ENCODE data around the gene FOXL3. TPM values are rescaled to one million over a fixed set of nuclear protein-coding genes. Genes with fewer than 3 reads are reported as not detected.

Gene FOXL3
- total RNA-seq, 1 donor from 2014 or later: not detected

DNA sequence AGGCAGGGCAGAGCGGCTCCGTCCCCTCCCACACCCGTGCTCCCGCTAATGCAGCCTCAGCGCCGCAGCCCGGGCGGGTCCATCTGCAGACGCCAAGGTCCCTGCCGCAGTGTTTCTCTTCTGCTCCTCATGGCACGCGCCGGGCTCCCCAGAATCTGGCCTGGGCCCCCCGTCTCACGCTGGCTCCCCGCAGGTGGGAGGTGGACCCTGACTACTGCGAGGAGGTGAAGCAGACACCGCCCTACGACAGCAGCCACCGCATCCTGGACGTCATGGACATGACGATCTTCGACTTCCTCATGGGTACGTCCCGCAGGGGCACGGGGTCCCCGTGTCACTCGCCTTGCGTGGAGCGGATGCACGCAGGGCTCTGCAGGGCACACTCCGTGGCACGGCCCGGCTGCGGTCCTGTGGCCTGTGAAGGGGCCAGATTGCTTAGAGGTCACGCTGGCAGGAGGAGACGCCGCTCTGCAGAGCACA, 33.5 kb upstream of the FOXL3 start:
- Mint-ChIP-seq H3K9me3 (no peaks in the 10 kb centered on the region), H3K4me3 (no peak overlapping the region), H3K4me1 (no peaks in the 10 kb centered on the region), H3K27me3 (ENCODE audit: low read depth) (no peaks in the 10 kb centered on the region), H3K27ac (ENCODE audit: unreplicated experiment) (peak overlapping the region; percentile 75), H3K36me3 (ENCODE audit: low read depth) (peaks cover 8% of the 10 kb centered on the region)
- no peak for DNase-seq (ENCODE audit: low read depth, low spot score)
- TF ChIP-seq, protein P1, sequence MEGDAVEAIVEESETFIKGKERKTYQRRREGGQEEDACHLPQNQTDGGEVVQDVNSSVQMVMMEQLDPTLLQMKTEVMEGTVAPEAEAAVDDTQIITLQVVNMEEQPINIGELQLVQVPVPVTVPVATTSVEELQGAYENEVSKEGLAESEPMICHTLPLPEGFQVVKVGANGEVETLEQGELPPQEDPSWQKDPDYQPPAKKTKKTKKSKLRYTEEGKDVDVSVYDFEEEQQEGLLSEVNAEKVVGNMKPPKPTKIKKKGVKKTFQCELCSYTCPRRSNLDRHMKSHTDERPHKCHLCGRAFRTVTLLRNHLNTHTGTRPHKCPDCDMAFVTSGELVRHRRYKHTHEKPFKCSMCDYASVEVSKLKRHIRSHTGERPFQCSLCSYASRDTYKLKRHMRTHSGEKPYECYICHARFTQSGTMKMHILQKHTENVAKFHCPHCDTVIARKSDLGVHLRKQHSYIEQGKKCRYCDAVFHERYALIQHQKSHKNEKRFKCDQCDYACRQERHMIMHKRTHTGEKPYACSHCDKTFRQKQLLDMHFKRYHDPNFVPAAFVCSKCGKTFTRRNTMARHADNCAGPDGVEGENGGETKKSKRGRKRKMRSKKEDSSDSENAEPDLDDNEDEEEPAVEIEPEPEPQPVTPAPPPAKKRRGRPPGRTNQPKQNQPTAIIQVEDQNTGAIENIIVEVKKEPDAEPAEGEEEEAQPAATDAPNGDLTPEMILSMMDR (conservative IDR thresholded peaks at IDR 0.05): no peak

DNA sequence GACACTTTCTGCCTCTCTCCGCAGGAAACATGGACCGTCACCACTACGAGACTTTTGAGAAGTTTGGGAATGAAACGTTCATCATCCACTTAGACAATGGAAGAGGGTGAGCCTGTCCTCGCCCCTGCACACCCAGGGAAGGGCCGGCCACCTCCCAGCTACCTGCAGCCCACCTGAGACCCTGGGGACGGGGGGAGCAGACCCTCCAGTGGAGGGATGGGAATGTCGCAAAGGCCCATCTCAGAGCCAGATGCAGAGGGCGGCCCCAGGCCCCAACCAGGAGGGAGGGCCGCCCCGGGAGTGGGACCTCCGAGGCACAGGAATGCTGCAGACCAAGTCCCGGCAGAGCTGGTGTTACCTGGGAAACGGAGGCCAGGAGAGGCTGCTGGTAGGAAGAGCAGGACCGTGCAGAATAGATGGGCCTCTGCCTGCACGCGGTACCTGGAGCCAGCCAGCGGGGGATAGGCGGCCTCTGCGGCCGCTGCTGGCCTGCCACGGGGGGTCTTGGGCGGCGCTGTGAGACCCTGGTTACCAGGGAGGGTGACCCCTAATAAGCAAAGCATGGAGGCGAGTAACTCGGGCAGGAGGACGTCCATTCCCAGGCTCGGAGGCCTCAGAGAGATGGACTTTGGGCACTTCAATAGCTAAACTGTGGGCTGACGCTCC, 32.9 kb upstream of the FOXL3 start:
- DNase-seq (ENCODE audit: low read depth, low spot score): no peak
- H3K4me1 Mint-ChIP-seq: no peaks in the 10 kb centered on the region
- H3K9me3 Mint-ChIP-seq: no peaks in the 10 kb centered on the region
- no peak overlapping the region for H3K27ac Mint-ChIP-seq (ENCODE audit: unreplicated experiment)
- peaks cover 12% of the 10 kb centered on the region for H3K36me3 Mint-ChIP-seq (ENCODE audit: low read depth)
- H3K4me3 Mint-ChIP-seq: no peak overlapping the region
- TF ChIP-seq, protein P1 (conservative IDR thresholded peaks at IDR 0.05): no peak
- H3K27me3 Mint-ChIP-seq (ENCODE audit: low read depth): no peaks in the 10 kb centered on the region

DNA sequence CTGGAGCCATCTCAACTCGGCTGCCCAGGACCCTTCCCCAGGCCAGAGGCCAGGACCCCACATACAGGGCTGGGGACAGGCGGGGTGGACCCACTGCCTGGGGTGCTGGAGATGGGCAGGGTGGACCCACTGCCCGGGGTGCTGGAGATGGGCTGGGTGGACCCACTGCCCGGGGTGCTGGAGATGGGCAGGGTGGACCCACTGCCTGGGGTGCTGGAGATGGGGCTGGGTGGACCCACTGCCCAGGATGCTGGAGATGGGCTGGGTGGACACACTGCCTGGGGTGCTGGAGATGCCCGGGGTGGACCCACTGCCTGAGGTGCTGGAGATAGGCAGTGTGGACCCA, 32.4 kb upstream of the FOXL3 start:
- H3K27ac Mint-ChIP-seq (ENCODE audit: unreplicated experiment): no peak overlapping the region
- no peak overlapping the region for H3K4me3 Mint-ChIP-seq
- no peak for DNase-seq (ENCODE audit: low read depth, low spot score)
- no peaks in the 10 kb centered on the region for H3K27me3 Mint-ChIP-seq (ENCODE audit: low read depth)
- H3K4me1 Mint-ChIP-seq: no peaks in the 10 kb centered on the region
- TF ChIP-seq, protein P1 (conservative IDR thresholded peaks at IDR 0.05): no peak
- no peaks in the 10 kb centered on the region for H3K9me3 Mint-ChIP-seq
- peaks cover 17% of the 10 kb centered on the region for H3K36me3 Mint-ChIP-seq (ENCODE audit: low read depth)

DNA sequence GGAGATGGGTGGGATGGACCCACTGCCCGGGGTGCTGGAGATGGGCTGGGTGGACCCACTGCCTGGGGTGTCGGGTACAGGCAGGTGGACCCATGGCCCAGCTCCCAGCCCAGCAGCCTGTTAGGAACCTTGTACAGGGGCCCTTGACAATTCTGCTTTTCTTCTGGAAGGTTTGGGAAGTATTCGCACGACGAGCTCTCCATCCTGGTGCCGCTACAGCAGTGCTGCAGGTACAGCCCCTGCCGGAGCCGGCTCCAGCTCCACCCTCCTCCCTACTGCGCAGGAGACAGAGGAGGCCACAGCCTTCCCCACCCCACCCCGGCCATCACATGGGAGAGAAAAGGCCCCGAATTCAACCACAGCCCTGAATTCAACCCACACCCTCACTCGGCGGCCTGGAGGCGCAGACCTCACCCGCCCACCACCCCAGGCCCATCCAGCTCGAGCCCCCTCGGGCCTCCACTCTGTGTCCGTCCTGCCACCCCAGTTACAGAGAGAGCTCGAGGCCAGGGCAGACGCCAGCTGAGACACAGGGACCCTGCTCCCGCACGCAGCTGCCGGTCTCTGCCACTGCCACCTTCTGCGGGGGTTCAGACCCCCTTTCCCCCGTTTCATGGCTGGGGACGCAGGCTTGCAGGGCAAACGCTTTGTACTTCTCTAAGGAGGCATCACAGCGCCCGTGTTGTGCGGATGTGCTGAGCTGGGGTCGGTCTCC, 31.3 kb upstream of the FOXL3 start:
- Mint-ChIP-seq H3K4me3 (no peak overlapping the region), H3K36me3 (ENCODE audit: low read depth) (peaks cover 18% of the 10 kb centered on the region), H3K27ac (ENCODE audit: unreplicated experiment) (no peak overlapping the region), H3K9me3 (no peaks in the 10 kb centered on the region), H3K4me1 (no peaks in the 10 kb centered on the region), H3K27me3 (ENCODE audit: low read depth) (no peaks in the 10 kb centered on the region)
- no peak for DNase-seq (ENCODE audit: low read depth, low spot score)
- TF ChIP-seq, protein P1 (conservative IDR thresholded peaks at IDR 0.05): no peak

DNA sequence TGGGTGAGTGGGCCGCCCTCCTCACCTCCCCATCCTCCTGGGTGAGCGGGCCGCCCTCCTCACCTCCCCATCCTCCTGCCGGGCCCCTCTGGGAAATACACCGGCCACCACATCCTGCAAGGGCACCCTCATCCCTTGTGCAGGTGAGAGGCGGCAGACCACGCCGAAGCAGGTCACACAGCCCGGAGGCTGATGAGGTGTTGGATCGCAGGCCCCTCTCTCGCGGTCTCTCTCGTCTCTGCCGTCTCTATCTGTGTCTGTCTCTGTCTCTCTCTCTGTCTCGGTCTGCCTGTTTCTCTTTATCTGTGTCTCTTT, 30.8 kb upstream of the FOXL3 start:
- DNase-seq (ENCODE audit: low read depth, low spot score): no peak
- TF ChIP-seq, protein P1 (conservative IDR thresholded peaks at IDR 0.05): no peak
- no peaks in the 10 kb centered on the region for H3K27me3 Mint-ChIP-seq (ENCODE audit: low read depth)
- peak overlapping the region; percentile 44 for H3K27ac Mint-ChIP-seq (ENCODE audit: unreplicated experiment)
- H3K36me3 Mint-ChIP-seq (ENCODE audit: low read depth): peaks cover 18% of the 10 kb centered on the region
- no peaks in the 10 kb centered on the region for H3K9me3 Mint-ChIP-seq
- H3K4me1 Mint-ChIP-seq: no peaks in the 10 kb centered on the region
- no peak overlapping the region for H3K4me3 Mint-ChIP-seq

Data from neural crest cell (in vitro differentiated cells).